ENCODE data around the gene VAPA. TPM values are rescaled to one million over a fixed set of nuclear protein-coding genes. Genes with fewer than 3 reads are reported as not detected.
"Not testable (repeated sequence)": the region's sequence is repeated elsewhere in the genome, so short reads cannot be mapped to it uniquely, and the experiment has no call there.

VAPA gene
- total and polyA plus RNA-seq, 7 experiments from 2014 or later, result 109 to 278 (median 164) TPM

DNA sequence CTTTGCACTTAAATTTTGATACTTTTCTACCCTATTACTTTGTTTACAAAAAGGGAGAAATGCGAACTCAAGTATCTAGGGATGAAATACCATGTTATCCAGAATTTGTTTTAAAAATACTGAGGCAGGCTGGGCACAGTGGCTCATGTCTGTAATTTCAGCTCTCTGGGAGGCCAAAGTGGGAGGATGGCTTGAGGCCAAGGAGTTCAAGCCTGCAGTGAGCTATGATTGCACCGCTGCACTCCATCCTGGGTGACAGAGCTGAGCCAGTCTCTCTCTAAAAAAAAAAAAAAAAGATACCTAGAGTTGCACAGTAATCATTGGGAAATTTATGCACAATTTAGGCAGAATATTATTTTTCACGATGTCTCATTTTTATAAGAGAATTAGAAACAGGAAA lies 12.4 kb upstream of the VAPA start:
- intact Hi-C loops (cut with micrococcal nuclease), result no loop called here
- Histone ChIP-seq H3K9me3 (ENCODE audit: control insufficient read depth in 2 of 3, low read length in 3 of 3) (no peaks in the 10 kb centered on the region), H3K4me3 (ENCODE audit: low read length) (no peak overlapping the region), H3K27ac (ENCODE audit: low read depth, low read length) (no peak overlapping the region), H3K4me1 (ENCODE audit: control insufficient read depth in 2 of 2, insufficient read depth in 2 of 2, low read length in 2 of 2) (no peaks in the 10 kb centered on the region), H3K36me3 (ENCODE audit: control insufficient read depth in 2 of 3, insufficient read depth in 3 of 3, low read length in 3 of 3) (no peaks in the 10 kb centered on the region), H3K27me3 (ENCODE audit: control insufficient read depth in 2 of 2, insufficient read depth in 2 of 2, low read length in 2 of 2) (no peaks in the 10 kb centered on the region)
- no peaks in the 10 kb centered on the region for H3K36me3 Mint-ChIP-seq
- H3K4me1 Mint-ChIP-seq, result peaks cover 0 to 7% (median 0%) of the 10 kb centered on the region in 7 donors
- no peak overlapping the region for H3K4me3 Mint-ChIP-seq
- peaks cover 0 to 5% (median 0%) of the 10 kb centered on the region in 11 donors for H3K9me3 Mint-ChIP-seq
- no peak overlapping the region for H3K27ac Mint-ChIP-seq
- CTCF ChIA-PET, result no interaction called here
- POLR2A ChIA-PET, result no interaction called here
- peaks cover 3 to 17% (median 13%) of the 10 kb centered on the region in 5 donors for H3K27me3 Mint-ChIP-seq
- ATAC-seq (no peak), DNase-seq (no peak)

DNA sequence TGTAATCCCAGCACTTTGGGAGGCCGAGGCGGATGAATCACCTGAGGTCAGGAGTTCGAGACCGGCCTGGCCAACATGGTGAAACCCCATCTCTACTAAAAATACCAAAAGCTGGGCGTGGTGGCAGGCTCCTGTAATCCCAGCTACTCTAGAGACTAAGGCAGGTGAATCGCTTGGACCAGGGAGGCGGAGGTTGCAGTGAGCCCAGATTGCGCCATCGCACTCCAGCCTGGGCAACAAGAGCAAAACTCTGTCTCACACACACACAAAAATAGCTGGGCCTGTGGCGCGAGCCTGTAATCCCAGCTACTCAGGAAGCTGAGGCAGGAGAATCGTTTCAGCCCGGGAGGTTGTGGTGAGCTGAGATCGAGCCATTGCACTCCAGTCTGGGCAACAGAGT lies 11.6 kb upstream of the VAPA start:
- H3K4me1 Mint-ChIP-seq; H3K4me3 Mint-ChIP-seq; ATAC-seq; H3K27me3 ChIP-seq (ENCODE audit: control insufficient read depth in 2 of 2, insufficient read depth in 2 of 2, low read length in 2 of 2); H3K36me3 ChIP-seq (ENCODE audit: control insufficient read depth in 2 of 3, insufficient read depth in 3 of 3, low read length in 3 of 3); H3K36me3 Mint-ChIP-seq; H3K27ac ChIP-seq (ENCODE audit: low read depth, low read length); POLR2A ChIA-PET; H3K9me3 Mint-ChIP-seq; H3K4me1 ChIP-seq (ENCODE audit: control insufficient read depth in 2 of 2, insufficient read depth in 2 of 2, low read length in 2 of 2); H3K9me3 ChIP-seq (ENCODE audit: control insufficient read depth in 2 of 3, low read length in 3 of 3); H3K27ac Mint-ChIP-seq; CTCF ChIA-PET; intact Hi-C loops (cut with micrococcal nuclease); DNase-seq; H3K4me3 ChIP-seq (ENCODE audit: low read length): not testable (repeated sequence)
- peaks cover 3 to 21% (median 15%) of the 10 kb centered on the region in 5 donors for H3K27me3 Mint-ChIP-seq

DNA sequence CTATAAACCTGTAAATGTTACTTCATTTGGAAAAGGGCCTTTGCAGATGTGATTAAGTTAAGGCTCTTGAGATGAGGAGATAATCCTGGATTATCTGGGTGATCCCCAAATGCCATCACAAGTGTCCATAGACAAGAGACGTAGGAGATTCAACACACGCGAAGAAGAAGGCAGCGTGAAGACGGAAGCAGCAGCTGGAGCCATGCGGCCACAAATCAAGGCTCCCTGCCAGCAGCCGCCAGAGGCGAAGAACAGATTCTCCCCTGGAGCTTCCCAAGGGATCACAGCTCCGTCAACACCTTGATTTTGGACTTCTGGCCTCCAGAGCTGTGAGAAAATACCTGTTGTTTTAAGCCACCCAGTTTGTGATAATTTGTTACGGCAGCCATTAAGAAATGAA lies 11.0 kb upstream of the VAPA start:
- peaks cover 3 to 25% (median 15%) of the 10 kb centered on the region in 5 donors for H3K27me3 Mint-ChIP-seq
- no peak for DNase-seq
- no peak for ATAC-seq
- ChIA-PET CTCF (no interaction called here), POLR2A (no interaction called here)
- H3K4me1 Mint-ChIP-seq, result peaks cover 0 to 7% (median 0%) of the 10 kb centered on the region in 7 donors
- no peak overlapping the region for H3K4me3 Mint-ChIP-seq
- no peak overlapping the region for H3K27ac Mint-ChIP-seq
- intact Hi-C loops (cut with micrococcal nuclease), result no loop called here
- Histone ChIP-seq H3K4me3 (ENCODE audit: low read length) (no peak overlapping the region), H3K36me3 (ENCODE audit: control insufficient read depth in 2 of 3, insufficient read depth in 3 of 3, low read length in 3 of 3) (no peaks in the 10 kb centered on the region), H3K27ac (ENCODE audit: low read depth, low read length) (no peak overlapping the region), H3K4me1 (ENCODE audit: control insufficient read depth in 2 of 2, insufficient read depth in 2 of 2, low read length in 2 of 2) (no peaks in the 10 kb centered on the region), H3K9me3 (ENCODE audit: control insufficient read depth in 2 of 3, low read length in 3 of 3) (no peaks in the 10 kb centered on the region), H3K27me3 (ENCODE audit: control insufficient read depth in 2 of 2, insufficient read depth in 2 of 2, low read length in 2 of 2) (no peaks in the 10 kb centered on the region)
- peaks cover 0 to 5% (median 0%) of the 10 kb centered on the region in 11 donors for H3K9me3 Mint-ChIP-seq
- H3K36me3 Mint-ChIP-seq, result no peaks in the 10 kb centered on the region

DNA sequence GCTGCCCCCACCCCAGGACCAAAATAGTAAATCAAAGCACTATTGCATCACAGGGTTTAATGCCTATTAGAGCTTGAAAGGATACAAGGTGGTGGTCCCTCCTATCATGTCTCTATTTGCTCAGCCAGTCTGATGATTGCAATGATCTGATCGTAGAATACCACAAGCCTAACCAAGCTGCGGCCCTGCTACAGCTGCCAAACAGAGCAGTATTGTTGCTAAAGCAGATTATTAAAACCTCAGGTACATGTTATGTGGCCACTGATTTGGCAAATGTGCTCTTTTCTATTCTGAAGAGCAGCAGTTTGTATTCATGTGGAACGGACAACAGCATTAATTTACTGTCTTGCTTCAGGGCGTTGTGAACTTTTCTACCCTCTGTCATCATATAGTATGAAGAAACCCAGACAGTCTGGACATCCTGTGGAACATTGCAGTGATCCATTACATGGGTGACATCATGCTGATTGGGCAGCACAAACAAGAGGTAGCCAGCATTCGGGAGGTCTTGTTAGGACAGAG lies 8.4 kb upstream of the VAPA start:
- H3K4me3 ChIP-seq (ENCODE audit: low read length), result no peak overlapping the region
- POLR2A ChIA-PET, result interaction anchor here (1.5 kb wide), 1 partner anchor 8 kb away, joined by 5 read pairs; the partner anchor contains the start of gene VAPA
- no peak overlapping the region for H3K4me3 Mint-ChIP-seq
- no peak overlapping the region for H3K27ac ChIP-seq (ENCODE audit: low read depth, low read length)
- CTCF ChIA-PET, result no interaction called here
- ATAC-seq (no peak), DNase-seq (no peak)
- no peaks in the 10 kb centered on the region for H3K36me3 Mint-ChIP-seq
- intact Hi-C loops (cut with micrococcal nuclease), result no loop called here
- H3K27me3 Mint-ChIP-seq, result peaks cover 3 to 47% (median 15%) of the 10 kb centered on the region in 5 donors
- H3K9me3 Mint-ChIP-seq, result peaks cover 0 to 5% (median 0%) of the 10 kb centered on the region in 11 donors
- H3K4me1 Mint-ChIP-seq, result no peaks in the 10 kb centered on the region
- H3K4me1 ChIP-seq (ENCODE audit: control insufficient read depth in 2 of 2, insufficient read depth in 2 of 2, low read length in 2 of 2), result no peaks in the 10 kb centered on the region
- H3K36me3 ChIP-seq (ENCODE audit: control insufficient read depth in 2 of 3, insufficient read depth in 3 of 3, low read length in 3 of 3), result no peaks in the 10 kb centered on the region
- no peaks in the 10 kb centered on the region for H3K27me3 ChIP-seq (ENCODE audit: control insufficient read depth in 2 of 2, insufficient read depth in 2 of 2, low read length in 2 of 2)
- no peaks in the 10 kb centered on the region for H3K9me3 ChIP-seq (ENCODE audit: control insufficient read depth in 2 of 3, low read length in 3 of 3)
- H3K27ac Mint-ChIP-seq, result no peak overlapping the region

DNA sequence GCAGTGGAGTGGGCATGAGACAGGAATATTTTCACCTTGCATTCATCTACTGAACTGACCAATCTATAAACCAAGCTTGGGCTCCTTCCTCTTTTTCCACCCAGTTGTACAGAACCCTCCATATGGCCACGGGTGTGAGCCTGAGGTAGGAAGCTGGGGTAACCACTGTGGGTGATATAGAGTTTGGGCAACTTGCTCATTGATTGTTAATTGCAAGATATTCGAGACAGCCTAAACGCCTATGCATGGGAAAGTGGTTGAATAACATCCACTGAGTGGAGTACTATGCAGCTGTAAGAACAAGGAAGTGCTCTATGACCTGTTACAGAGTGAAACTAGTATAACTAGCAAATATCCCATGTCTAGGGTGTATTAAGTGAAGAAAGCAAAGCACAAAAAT lies 7.3 kb upstream of the VAPA start:
- intact Hi-C loops (cut with micrococcal nuclease), result no loop called here
- no peaks in the 10 kb centered on the region for H3K9me3 ChIP-seq (ENCODE audit: control insufficient read depth in 2 of 3, low read length in 3 of 3)
- H3K9me3 Mint-ChIP-seq, result peaks cover 0 to 5% (median 0%) of the 10 kb centered on the region in 11 donors
- H3K27ac ChIP-seq (ENCODE audit: low read depth, low read length), result no peak overlapping the region
- H3K4me1 ChIP-seq (ENCODE audit: control insufficient read depth in 2 of 2, insufficient read depth in 2 of 2, low read length in 2 of 2), result no peaks in the 10 kb centered on the region
- DNase-seq (no peak), ATAC-seq (no peak)
- H3K27me3 ChIP-seq (ENCODE audit: control insufficient read depth in 2 of 2, insufficient read depth in 2 of 2, low read length in 2 of 2), result no peaks in the 10 kb centered on the region
- CTCF ChIA-PET, result no interaction called here
- no peak overlapping the region for H3K4me3 ChIP-seq (ENCODE audit: low read length)
- POLR2A ChIA-PET, result no interaction called here
- no peaks in the 10 kb centered on the region for H3K4me1 Mint-ChIP-seq
- no peaks in the 10 kb centered on the region for H3K36me3 Mint-ChIP-seq
- peaks cover 3 to 52% (median 15%) of the 10 kb centered on the region in 5 donors for H3K27me3 Mint-ChIP-seq
- H3K36me3 ChIP-seq (ENCODE audit: control insufficient read depth in 2 of 3, insufficient read depth in 3 of 3, low read length in 3 of 3), result no peaks in the 10 kb centered on the region
- H3K27ac Mint-ChIP-seq, result no peak overlapping the region
- no peak overlapping the region for H3K4me3 Mint-ChIP-seq

DNA sequence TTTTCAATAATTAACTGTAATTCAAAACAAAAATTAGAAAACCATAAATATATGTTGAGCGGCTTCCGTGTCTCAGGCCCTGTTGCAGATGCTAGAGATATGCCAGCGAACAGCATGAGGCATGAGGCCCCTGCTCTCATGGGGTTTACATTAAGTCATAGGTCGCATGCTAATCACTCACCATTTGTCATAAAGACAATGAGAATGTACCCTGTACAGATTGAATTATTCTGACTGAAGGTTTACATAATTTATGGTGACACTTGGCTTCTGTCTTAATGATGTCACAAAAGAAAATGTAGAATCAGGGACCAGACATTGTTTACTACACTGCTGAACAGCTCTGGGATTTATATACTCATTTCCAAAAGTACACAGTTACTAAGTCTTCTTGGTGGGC lies 5.9 kb upstream of the VAPA start:
- Mint-ChIP-seq H3K27me3 (peaks cover 3 to 52% (median 15%) of the 10 kb centered on the region in 5 donors), H3K4me3 (no peak overlapping the region), H3K9me3 (peaks cover 0 to 2% (median 0%) of the 10 kb centered on the region in 11 donors), H3K27ac (no peak overlapping the region), H3K36me3 (no peaks in the 10 kb centered on the region), H3K4me1 (peaks cover 0 to 7% (median 2%) of the 10 kb centered on the region in 7 donors)
- intact Hi-C loops (cut with micrococcal nuclease), result no loop called here
- Histone ChIP-seq H3K27ac (ENCODE audit: low read depth, low read length) (no peak overlapping the region), H3K27me3 (ENCODE audit: control insufficient read depth in 2 of 2, insufficient read depth in 2 of 2, low read length in 2 of 2) (no peaks in the 10 kb centered on the region), H3K4me1 (ENCODE audit: control insufficient read depth in 2 of 2, insufficient read depth in 2 of 2, low read length in 2 of 2) (peaks cover 0 to under 1% of the 10 kb centered on the region in 2 donors), H3K9me3 (ENCODE audit: control insufficient read depth in 2 of 3, low read length in 3 of 3) (no peaks in the 10 kb centered on the region), H3K36me3 (ENCODE audit: control insufficient read depth in 2 of 3, insufficient read depth in 3 of 3, low read length in 3 of 3) (no peaks in the 10 kb centered on the region), H3K4me3 (ENCODE audit: low read length) (no peak overlapping the region)
- no peak for ATAC-seq
- no peak for DNase-seq
- POLR2A ChIA-PET, result no interaction called here
- CTCF ChIA-PET, result no interaction called here

DNA sequence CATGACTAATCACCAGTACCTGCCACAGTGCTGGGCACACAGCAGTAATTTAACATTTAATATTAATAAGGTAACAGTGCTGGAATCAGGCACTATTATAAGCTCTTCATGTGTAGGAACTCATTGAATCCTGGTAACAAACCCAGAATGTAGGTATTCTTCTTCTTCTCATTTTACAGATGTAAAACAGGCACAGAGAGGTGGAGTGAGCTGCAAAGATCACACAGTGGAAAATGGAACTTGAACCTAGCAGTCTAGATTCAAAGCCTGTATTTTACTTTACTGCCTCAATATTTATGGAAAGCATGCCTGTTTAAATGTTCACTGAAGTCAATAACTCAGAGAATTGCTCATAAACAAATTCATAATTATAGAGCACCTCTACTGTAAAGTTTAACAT lies 3.7 kb upstream of the VAPA start:
- ChIA-PET CTCF (no interaction called here), POLR2A (no interaction called here)
- intact Hi-C loops (cut with micrococcal nuclease), result loop anchor here (5.0 to 10.0 kb wide), 4 partner anchors 877 to 1997 kb away; partner anchors contain the start of genes MPPE1 (in 1 of the 2) and MTCL1 (in 1 of the 2)
- Histone ChIP-seq H3K27me3 (ENCODE audit: control insufficient read depth in 2 of 2, insufficient read depth in 2 of 2, low read length in 2 of 2) (no peaks in the 10 kb centered on the region), H3K27ac (ENCODE audit: low read depth, low read length) (no peak overlapping the region), H3K4me1 (ENCODE audit: control insufficient read depth in 2 of 2, insufficient read depth in 2 of 2, low read length in 2 of 2) (peaks cover 4 to 6% of the 10 kb centered on the region in 2 donors), H3K9me3 (ENCODE audit: control insufficient read depth in 2 of 3, low read length in 3 of 3) (no peaks in the 10 kb centered on the region), H3K4me3 (ENCODE audit: low read length) (no peak overlapping the region), H3K36me3 (ENCODE audit: control insufficient read depth in 2 of 3, insufficient read depth in 3 of 3, low read length in 3 of 3) (peaks cover 0 to 7% (median 0%) of the 10 kb centered on the region in 3 experiments)
- H3K27ac Mint-ChIP-seq, result no peak overlapping the region
- DNase-seq (no peak), ATAC-seq (no peak)
- peaks cover 0 to 47% (median 10%) of the 10 kb centered on the region in 5 donors for H3K27me3 Mint-ChIP-seq
- peaks cover under 1 to 16% (median 10%) of the 10 kb centered on the region in 7 donors for H3K4me1 Mint-ChIP-seq
- H3K36me3 Mint-ChIP-seq, result no peaks in the 10 kb centered on the region
- no peak overlapping the region for H3K4me3 Mint-ChIP-seq
- peaks cover 0 to 2% (median 0%) of the 10 kb centered on the region in 11 donors for H3K9me3 Mint-ChIP-seq
